GM19372 (cell line): ENCODE results near the gene IFT43.

Experiments used
- ATAC-seq: cut with Tn5 transposase; IDR thresholded peaks from one replicate; pipeline ENCODE4 v1.9.1; 2021; ENCODE audit warnings: mild to moderate bottlenecking, low read depth, moderate library complexity; ENCODE audit not compliant: unreplicated experiment

The IFT43 gene

DNA sequence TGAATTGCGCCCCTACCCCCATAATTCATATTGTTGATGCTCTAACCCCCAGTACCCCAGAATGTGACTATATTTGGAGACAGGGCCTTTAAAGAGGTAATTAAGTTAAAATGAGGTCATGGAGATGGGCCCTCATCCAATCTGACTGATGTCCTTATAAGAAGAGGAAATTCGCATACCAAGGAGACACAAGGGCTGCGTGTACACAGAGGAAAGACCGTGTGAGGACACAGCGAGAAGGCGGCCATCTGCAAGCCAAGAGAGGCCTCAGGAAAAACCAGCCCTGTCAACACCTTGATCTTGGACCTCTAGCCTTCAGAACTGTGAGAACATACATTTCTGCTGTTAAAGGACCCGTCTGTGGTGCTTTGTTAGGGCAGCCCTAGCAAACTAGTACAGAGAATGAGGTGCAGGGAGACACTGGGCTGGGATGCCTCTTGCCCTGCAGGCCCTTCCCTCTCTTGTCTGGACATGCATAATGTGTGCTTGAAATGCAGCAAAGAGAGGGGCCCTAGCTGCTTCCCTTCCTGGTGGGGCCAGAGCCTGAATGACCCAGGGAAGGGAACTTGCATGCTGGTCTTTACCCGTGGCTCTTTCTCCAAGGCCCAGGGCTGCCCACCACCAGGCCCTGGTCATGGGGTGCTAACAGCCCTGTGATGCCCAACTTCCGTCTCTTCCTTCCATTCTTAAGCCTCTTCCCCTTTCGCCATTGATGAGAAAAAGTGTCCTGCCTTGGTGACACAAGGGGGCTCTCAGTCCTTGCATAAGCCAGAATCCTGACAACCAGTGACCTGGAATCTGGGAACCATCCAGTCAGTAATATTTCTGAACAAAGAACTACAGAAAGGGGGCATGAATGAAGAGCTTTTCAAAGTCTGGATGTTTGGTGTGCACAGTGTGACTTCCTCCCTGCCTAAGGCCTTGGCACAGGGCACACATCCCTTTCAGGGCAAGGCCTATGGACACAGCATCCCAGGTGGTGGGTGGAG, 116.1 kb downstream of the IFT43 start:
- no peak for ATAC-seq

GRCh38 chr14:76104802-76105355, 119.3 kb downstream of the IFT43 start:
- no peak for ATAC-seq

- ATAC-seq = no peak
Measured at GRCh38 chr14:76106188-76106587, 120.6 kb downstream of the IFT43 start.

DNA sequence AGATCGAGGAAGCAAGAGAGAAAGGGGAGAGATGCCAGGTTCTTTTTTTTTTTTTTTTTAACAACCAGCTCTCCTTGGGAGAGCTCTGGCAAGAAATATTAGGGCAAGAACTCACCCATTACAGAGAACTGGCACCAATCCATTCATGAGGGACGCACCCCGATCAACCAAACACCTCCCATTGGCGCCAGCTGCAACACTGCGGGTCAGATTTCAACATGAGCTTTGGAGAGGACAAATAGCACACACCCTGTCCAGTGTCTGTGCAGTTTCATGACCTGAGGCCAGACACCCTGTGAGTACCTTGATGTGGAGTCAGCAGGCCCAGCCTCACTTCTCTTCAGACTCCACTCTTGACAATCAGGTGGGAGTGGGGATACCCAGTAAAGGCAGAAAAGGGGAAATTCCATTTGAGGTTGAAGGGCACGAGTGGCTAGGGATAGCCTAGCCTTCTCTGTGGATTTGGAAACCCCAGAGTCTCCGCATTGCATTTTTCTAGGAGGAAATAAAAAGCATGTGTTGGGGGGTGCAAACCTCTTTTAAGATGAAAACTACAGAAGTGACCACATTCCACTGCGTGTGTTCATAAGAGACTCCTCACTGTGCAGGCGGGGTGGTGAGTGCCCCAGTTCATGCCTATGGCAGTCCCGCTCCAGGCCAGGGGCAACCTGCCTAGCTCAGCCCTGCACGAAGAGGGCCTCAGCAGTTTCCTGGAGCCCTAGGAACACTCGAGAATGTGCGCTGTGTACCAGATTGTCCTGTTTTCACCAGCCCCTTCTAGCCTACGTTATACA, 123.7 kb downstream of the IFT43 start:
- no peak for ATAC-seq

DNA sequence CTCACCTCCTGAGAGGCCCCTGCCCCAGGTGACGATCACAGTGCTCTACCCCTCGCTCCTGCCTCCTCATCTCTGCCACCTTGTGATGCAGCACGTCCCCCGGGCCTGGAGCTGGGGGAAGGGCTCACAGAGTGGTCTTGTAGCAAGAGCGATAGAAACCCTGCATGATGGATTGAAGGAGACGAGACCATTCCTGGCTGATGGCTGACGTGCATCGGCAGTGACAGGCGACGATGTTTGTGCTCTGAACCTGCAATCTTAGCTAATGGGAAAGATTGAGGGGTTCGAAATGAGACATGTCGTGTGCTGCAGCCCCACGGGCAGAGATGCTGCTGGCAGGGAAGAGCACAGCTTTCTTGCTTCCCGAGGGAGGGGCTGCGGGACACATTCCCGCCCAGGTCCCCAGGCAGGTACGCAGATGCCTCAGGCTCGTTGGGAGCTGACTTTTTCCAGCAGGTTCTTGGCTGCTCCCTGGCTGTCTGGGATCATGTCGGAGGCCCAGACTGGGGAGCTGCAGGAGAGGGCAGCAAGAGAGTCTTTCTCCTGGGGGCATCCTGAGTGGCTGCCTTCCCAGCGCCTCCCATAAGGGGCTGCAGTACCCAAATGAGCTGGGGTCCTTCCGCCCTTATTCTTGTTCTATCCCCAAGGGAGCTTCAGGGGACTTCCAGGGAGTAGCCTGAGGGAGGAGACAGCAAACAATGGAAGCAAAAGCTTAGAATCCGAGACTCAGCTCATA, 127.5 kb downstream of the IFT43 start:
- ATAC-seq = no peak

GRCh38 chr14:76113691-76114090, 128.1 kb downstream of the IFT43 start:
- no peak for ATAC-seq

- no peak for ATAC-seq
Measured at GRCh38 chr14:76115010-76115422, 129.5 kb downstream of the IFT43 start.

GRCh38 chr14:76117789-76118484, 132.4 kb downstream of the IFT43 start:
- no peak for ATAC-seq

GRCh38 chr14:76118594-76118993, 133.0 kb downstream of the IFT43 start:
- no peak for ATAC-seq

- ATAC-seq = no peak
Measured at GRCh38 chr14:76121089-76121748, 135.7 kb downstream of the IFT43 start.

DNA sequence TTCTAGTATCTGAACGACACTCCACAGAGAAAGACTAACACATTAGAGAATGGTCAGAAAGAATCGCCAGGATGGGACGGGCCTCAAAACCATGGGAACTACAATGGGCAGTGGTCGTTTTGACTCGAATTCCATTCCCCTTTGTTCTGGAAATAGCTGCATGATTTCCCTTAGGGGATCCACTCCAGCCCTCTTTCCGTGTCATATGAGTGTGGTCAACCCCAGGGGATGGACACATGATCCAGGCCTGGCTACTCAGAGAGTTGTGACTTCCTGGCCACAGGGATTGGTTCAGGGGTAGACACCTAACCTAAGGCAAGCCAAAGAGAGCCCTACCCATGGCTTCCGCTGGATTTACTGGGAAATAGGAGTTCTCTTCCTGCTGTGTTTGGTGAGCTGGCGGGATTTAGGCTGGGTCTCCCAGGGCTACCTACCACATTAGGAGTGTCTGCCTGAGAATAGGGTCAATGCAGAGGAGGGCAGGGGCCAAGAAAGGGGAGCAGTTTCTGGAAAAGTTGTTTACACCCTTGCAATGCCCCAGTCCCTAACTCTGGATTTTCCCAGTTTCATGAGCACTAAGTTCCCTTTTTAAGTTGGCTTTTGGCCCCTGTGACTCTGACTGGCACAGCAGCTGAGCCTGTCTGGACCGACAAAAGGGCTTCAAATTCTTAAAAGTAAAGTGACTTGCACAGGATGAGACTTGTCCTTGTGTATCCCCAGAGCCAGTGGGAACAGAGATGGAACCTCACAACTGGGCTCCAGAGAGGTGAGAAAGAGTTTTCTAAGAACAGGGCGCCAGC, 138.1 kb downstream of the IFT43 start:
- no peak for ATAC-seq

- ATAC-seq = no peak
Measured at GRCh38 chr14:76125511-76125910, 139.9 kb downstream of the IFT43 start.

DNA sequence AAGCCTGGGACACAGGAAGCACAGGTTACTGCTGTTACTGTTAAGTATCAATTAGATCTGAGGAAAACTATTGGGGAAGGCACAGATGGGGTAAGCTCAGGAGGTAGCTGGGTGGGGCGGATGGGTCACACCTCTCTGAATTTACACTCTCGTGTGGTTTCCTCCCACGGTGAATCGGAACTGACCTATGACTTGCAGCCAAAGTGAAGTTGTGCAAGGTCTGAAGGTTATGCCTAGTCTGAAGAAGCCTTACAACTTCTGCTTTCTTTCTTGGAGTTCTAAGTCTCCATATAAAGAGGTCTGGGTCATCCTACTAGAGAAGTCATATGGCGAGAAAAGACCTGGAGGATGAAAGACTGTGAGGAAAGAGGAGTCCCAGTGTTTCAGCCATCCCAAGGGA, 140.5 kb downstream of the IFT43 start:
- ATAC-seq = no peak

DNA sequence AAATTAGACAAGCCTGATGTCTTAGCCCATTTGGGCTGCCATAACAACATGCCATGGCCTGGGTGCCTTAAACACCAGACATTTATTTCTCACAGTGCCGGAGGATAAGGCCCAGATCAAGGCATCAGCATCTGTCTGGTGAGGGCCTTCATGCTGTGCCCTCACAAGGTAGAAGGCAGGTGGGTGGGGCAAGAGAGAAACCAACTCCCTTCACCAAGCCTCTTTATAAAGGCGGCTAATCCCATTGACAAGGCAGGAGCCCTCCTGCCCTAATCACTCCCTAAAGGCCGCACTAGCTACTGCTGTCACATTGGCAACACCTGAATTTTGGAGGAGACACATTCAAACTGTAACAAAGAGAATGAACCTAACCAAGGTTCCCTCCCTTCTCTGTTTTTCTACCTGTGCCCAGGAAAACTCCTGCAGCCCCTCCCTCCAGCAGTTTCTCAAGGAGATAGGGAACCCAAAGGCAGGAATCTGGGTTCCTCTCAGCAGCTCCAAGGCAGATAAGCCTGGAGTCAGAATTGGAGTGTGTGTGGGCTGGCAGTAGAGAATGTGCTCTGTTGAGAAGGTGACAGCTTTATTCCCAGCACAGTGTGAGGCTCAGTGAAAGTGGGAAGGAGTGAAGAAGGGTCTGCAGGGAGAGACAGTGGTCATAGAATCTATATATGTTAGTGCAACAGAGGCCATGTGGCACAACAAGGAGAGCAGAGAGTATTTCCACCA, 144.5 kb downstream of the IFT43 start:
- no peak for ATAC-seq

DNA sequence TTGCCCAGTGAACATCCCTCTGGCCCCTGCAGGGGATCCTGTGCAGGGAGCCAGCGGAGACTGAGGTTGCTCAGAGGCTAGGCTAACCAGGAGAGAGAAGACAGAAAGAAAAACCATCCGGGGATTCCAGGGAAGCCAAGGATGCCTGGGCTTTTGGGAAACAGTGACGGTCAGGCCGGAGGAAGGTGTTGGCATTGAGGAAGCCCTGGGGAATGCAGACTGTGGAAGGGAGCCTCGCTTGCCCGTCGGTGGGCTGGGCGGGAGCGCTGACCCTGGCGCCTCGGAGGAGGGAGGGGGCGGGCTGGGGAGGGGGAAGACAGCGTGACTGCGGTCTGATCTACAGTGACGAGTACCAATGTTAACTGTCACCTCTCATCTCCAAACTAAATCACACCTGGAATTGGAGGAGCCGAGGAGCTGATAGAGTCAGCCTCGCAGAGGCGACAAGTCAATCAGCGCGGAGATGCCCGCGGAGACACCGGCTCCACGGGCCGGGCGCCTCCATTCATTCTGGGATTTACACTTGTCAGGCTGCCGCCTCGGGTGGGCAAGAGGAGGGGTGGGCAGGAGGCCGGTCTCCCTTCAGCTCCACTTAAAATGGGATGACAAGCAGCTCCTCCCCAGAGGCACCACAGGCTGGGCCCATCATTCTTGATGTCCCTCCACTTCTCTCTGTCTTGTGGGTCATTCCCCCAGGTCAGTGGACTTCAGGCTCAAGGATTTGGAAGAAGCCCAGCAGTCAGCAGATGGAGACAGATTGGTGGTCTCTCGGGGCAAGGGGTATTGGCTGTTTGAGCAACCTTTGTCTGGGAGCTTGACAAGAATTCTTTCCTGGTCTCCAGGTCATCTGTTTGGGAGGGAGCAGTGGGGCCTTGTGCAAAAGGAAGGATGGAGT, 145.8 kb downstream of the IFT43 start:
- ATAC-seq = no peak

DNA sequence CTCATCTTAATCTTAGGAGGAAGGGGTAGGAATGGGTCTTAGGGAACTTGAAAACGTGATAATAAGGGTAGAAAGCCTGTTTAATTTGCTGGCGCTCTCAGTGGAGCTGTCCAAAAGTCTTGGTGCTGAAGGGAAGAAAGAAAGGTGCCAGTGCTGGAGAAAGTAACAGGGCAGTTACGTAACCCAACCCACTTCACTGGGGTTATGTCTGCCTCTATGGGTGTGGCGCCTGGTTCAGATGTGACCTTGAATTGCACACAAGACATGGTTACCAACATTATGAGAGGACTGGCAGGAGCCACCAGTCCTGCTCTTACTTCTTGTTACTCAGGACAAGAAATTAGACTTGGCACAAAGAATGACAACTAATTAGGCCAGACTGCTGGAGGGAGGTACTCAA, 147.5 kb downstream of the IFT43 start:
- ATAC-seq = no peak
